ENCODE results near the gene SLC39A11.
"Not testable (repeated sequence)": the region's sequence is repeated elsewhere in the genome, so short reads cannot be mapped to it uniquely, and the experiment has no call there.

The SLC39A11 gene

DNA sequence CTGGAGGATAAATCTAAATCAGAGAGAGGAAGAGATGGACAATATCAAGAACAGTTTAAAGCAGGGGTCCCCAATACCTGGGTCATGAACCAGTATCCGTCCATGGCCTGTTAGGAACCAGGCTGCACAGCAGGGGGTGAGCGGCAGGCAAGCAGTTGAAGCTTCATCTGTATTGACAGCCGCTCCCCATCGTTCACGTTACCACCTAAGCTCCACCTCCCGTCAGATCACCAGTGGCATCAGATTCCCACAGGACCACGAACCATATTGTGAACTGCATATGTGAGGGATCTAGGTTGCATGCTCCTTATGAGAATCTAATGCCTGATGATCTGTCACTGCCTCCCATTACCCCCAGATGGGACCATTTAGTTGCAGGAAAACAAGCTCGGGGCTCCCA lies 226.5 kb downstream of the SLC39A11 start:
- DNase-seq = no peak

DNA sequence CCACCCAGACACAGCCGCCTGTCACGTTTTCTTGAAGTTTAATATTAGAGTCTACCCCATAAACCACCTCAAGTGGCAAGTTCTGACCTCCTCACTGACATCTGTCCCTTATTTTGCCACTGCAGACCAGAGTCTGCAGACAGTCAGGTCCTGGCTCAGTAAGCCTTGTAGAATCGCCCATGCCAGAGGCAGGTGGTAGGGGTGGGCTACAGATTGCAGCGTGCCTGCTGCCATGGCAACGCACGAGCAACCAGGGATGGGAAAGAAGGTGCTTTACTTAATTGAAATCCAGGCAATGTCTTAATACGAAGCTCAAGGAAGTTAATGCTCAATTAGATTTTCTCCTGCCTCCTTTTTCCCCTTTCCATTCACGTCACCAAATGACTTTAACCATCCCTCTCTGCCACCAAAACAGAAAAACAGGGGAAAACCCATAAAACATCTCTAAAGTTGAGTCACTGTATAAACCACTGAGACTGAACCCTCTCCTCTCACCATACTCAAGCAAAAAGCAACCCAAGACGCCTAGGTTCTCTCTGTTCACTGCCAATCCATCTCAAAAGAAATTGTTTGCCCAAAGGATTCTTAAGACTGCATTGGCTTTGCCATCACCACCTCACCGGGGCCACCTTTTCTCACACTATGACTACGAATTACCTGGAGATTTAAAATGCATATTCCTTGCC lies 228.8 kb downstream of the SLC39A11 start:
- DNase-seq = no peak

DNA sequence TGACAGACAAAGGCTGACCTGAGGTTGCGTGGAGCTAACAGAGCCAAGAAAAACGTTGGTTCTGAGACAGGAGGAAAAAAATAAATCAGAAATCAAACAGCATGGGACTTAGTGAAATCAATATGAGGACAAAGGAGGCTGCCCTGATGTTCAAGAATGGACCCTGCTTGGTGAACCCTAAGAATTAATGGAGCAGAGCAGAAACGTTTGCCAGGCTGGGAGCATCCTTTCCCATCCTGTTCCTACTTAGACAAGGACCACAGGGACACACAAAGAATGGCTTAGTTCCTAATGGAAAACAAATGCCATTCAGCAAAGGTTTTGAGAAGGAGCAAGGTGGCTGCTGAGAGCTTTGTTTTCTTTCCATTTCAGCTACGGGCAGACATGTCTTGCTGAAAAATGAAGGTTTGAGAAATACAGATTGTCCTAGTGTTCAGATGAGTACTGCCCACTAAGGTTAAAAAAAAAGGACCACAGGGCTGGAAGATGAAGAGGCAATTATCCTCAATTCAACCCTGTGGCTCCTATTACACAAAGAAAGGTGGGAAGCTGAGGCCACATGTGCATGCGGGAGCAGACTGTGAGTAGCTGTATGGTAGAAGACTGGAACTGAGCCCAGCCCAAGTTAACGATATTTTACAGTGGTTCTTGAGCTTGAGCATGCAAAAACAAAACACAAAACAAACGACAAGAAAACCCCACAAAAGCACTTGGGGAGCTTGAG lies 230.1 kb downstream of the SLC39A11 start:
- no peak for DNase-seq

DNA sequence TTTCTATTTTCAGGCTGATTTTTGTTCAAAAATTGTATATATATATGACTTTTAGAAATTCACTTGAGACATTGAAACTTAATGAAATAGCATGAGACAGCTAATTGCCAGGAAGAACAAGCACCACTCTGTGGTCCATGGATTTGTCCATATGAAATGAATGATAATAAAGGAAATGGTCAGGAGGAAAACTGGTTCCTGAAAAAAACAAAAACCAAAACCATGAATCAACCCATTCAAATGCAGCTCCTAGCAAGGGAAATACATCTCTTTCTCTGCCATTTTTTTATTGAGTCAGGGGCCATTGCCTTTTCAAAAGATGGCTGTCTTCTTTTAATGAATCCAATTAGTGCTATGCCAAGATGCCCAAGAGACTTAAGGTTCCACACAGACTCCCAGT lies 230.7 kb downstream of the SLC39A11 start:
- no peak for DNase-seq

DNA sequence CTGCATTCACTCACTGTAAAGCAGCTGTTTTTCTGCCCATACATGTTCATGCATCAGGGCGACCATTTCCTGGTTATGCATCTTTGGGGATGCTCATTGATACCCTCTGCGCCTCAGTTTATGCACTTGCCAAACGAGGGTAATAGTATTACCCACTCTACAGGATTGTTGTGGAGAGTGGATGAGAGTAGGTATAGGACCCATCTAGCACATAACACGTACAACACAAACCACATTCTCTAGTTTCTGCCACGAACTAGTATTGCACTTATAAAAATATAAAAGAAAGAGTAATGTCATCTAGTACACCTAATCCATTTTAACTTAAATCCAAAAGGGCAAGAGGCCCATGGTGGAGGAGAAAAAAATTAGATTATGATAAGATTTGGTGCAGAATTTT lies 231.7 kb downstream of the SLC39A11 start:
- DNase-seq = no peak

DNA sequence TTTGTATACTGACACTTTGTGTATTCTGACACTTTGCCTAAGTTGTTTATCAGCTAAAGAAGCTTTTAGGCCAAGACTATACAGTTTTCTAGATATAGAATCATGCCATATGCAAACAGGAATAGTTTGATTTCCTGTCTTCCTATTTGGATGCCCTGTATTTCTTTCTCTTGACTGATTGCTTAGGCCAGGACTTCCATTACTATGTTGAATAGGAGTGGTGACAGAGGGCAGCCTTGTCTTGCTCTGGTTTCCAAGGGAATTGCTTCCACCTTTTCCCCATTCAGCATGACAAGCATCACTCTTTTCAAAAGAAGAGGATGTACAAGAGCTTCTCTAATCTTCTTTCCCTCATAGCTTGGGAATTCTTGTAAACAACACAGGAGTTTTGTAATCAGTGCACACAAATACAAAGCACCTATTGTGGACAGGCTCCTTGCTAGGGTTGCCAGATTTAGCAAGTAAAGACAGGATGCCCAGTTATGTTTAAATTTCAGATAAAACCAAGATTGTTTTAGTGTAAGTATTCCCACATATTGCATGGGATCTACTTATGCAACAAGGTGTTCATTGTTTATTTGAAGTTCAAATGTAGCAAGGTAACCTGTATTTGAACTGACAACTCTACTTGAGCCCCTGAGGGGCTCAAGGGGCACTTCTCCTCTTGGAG lies 233.5 kb downstream of the SLC39A11 start:
- no peak for DNase-seq

DNA sequence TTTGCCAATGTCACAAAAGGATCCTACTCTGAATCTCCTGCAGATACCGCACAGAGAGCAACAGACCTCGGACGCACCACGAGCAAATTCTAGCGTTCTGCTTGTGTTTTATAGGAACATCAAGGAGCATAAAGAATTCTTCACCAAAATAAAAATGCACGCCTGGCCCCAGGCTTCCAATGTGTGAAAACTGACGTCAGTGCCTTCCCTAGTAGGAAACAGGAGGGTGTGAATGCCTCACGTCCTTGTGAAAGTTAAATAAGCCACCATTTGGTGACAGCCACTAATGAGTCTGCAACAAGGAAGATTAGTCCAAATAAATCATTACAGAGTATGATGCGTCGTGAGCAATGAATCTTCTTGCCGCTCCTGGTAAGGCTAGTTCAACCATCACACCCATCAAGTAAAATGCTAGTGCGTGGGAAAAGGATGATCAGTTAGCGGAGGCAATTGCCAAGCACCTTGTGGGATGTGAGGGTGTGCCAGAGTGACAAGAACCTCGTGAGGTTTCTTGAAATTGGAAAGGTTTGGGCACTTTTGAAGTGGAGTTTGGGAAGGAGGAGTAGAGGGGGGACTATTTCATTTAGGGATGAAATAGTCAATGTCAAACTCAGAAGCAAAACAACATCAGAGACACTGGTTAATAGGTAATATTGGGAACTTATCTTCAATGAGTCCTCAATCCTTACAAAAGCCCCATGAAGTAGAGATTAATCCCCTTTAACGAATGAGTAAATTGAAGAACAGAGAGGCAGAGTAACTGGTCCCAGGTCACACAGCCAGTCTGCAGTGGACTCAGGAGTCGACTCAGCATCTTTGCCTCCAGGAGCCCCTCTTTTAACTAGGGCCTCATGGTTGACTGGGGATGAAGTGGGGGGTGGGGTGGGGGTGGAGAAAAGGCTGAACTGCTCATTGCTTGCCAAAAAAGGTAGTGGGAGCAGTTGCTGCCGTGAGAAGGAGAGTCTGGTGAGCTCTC lies 238.8 kb downstream of the SLC39A11 start:
- DNase-seq = no peak

DNA sequence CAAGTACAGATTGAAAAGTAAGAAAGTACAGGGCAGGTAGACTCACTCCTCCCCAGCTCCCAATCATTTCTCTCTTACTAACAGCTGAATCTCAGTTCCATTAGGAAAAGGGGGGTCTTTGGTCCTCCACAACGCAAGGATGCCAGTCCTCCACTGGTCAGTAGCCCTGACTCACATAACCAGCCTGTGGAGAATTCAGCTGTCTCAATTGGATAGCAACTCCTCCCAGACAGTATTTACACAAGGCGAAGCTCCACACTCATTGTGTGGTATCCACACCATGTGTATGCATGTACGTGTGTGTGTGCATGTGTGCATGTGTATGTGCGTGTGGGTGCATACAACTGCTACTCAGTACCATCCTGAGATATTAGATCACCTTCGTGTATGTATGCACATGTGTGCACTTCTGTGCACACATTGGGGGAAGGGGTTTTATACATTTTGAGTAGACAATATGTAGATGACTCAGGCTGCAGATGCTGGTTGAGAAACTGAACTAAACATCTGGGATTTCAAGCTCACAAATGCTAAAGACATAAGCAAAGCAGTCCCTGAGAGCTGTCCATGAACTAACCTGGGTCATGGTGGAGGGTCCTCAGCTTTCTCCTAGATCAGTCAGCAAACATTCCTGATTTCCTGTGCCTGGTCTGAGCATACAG lies 240.1 kb downstream of the SLC39A11 start:
- no peak for DNase-seq

DNA sequence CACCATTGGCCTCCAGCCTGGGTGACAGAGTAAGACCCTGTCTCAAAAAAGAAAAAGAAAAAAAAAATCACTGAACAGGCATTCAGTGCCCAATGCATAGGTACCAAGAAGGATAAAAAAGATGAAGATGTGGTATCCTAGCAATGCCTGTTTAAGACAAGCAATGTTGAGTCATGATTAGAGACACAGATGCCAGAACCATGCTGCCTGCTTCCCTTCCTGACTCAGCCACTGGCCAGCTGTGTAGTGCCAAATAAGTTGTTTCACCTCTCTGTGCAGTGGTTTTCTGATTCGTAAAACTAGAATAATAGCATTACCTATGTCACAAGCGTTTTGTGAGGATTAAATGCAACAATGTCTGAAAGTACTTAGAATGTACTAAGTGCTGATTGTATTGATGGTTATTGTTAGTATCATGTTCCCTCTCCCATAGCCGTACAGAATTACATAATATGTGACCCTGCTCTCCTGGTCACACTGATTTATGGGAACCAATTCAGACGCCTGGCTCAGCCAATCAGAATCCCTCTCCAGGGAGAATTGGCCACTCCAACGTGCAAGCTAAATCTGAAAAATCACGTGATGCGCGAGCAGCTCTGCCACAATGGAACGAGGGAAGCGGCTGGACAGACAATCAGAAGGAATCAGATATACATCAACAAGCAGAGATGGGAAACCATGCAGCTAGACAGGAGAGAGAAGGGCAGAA lies 241.9 kb downstream of the SLC39A11 start:
- no peak for DNase-seq

DNA sequence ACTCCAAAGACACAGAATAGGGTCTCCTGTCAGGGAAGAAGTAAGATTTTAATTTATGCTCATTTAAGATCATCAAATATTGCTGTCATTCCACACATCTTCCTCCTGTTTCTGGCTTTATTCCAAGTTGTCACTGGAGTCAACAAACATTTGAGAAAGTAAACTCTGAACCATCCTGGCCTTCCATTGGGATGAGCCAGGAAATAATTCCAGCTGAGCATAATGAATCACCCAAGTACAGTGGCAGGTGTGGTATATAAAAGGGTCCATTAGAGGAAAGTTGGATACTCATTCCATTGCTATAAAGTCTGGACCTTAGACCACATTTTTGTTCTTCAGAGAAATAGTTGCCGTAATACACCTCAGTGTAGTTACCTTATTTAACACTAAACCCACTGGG lies 246.1 kb downstream of the SLC39A11 start:
- DNase-seq = no peak

DNA sequence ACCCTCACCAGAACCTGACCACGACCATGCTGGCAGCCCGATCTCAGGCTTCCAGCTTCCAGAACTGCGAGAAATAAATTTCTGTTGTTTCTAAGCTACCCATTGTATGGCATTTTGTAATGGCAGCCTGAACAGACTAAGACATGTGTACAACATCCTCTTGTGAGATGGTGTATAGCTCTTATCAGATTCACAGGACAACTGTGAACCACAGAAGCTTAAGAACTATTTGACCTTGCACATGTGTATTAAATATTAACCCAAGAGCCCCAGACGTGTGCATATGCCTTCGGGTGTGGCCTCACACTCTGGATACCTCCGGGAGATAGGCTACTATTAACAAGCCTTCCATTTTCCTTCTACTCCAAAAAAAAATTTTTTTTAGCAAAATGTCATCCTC lies 248.9 kb downstream of the SLC39A11 start:
- no peak for DNase-seq

DNA sequence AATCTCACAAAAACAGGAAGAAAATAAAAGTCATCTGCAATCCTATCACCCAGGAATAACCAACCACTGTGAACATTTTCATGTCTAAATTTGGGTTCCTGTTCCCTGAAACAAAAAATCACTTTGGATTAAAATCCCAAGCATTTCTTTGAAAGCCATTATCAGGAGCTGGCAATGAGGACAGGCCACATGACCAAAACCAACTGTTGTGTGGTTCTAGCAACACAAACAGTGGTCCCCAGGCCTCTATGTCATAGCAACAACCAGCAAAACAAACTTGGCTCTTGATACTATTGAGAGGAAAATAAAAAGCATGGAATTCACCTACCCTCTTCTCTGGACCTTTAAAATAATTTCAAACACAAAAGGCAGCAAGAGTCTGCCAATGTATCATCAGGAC lies 252.5 kb downstream of the SLC39A11 start:
- DNase-seq = no peak

DNA sequence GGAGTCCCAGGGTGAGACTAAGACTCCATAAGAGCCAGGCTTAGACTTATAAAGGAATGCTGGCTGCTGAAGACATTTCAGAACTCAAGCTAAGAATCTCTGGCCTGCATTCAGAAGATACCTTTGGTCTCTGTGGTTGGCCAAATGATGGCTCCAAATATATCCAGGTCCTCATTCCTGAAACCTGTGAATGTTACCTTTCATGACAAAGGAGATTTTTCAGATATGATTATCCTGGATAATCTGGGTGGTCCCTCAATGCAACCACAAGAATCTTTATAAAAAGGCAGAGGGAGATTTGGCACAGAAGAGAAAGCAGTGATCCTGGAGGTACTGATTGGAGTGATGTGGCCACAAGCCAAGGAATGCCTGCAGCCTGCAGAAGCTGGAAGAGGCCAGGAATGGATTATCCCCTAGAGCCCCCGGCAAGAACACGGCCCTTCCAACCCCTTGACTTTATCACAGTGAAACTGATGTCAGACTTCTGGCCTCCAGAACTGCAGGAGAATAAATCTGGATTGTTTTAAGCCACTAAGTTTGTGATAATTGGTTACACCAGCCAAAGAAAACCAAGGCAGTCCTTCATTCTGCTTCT lies 253.3 kb downstream of the SLC39A11 start:
- no peak for DNase-seq

DNA sequence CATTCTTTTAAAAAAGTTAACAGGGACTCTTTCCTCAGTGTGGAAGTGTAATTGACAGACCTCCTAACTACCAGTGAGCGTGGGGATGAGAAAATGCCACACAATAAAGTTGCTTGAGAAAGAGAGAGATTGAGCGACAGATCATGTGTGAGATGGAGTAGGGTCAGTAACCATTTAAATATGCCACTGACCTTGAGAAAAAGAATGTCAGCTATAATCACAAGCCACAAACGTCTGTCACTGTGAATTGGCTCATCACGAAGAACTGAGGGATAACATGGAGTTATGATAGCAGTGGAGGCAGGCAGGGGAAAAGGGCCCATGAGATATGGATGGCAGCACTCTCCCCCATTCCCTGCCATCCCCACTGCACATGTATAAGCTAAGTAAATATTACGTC lies 253.9 kb downstream of the SLC39A11 start:
- no peak for DNase-seq

DNA sequence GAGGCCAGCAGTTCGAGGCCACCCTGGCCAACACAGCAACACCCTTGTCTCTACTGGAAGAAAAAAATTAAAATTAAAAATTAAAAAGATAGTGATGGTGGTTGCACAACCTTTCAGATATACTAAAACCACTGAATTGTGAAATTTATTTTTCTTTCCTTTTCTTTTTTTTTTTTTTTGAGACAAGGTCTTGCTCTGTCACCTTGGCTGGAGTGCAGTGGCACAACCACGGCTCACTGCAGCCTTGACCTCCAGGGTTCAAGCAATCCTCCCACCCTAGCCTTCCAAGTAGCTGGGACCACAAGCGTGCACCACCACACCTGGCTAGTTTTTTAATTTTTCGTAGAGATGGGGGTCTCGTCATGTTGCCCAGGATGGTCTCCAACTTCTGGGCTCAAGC lies 254.4 kb downstream of the SLC39A11 start:
- DNase-seq = no peak

DNA sequence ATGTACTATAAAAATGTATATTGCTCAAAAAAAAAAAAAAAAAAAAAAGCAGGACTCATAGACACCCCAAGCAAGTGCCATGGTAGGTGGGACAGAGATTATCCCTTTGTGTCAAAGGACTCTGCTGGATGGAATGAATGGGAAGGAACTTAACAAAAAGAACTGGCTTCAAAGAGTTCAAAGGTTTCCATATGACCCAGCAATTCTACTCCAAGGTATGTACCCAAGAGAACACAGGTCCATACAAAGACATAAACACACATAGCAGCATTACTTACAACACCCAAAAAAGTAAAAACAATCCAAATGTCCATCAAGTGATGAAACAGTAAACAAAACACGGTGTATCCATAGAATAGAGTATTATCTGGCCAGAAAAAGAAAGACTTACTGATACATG lies 255.2 kb downstream of the SLC39A11 start:
- DNase-seq = no peak

DNA sequence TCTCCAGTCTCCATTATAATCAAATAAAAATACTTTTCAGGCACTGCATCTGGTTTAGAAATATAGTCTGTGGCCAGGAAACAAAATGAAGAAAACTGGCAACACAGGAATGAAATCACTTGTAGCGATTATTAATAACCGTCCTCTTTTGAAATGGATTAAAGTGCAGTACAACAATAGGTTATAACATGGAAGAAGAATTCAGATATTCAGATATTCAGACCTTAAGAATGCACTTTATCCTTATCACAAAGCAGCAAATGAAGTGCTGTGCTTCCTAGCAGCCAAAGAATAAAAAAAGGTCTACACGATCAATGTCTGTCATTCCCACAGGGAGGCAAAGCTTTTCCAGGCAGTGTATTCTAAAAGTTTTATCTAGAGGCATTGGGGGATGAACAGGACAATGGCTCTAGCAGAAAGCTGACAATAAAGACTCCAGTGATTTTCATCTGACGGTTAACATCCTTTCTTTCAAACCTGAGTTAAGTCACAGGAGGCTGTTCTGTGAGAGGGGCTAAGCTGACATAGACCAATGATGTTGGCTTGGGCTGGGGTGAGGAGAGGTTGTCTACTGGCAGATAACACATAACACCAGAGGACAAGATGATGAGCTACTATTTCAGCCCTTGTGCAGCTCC lies 259.2 kb downstream of the SLC39A11 start:
- no peak for DNase-seq

DNA sequence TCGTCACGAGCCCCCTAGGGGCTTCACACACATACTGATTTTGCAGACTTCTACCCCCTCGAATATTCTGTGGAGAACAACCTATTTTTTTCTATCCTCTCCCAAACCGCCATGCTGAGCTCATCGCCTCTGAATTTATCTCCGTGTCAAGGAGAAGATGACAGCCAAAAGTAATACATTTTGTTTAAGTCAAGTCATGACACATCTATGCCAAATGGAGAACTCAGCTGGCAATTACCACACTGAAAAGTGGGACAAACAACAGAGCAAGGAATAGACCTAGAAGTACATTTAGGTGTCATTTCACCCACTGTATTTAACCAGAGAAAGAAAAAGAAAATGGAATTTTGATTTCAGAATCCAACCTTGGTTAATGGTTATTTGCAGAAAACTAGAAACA lies 260.2 kb downstream of the SLC39A11 start:
- DNase-seq = no peak

DNA sequence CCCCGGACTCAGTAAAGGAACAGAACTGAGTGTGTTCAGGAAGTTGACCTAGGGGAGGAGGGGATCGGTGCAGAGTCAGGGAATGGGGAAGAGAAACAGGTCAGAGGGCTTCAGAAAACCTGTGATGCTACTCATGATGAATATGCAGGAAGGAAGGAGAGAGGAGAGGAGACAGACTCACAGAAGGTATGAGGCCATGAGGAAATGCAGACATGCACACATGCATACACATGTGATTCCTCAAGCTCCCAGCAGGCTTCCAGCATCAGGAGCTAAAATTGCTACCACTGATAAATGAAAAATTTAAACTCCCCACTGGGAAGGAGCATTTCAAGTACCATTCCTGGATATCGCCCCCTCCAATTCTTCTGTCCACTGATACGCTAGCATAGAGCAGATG lies 262.6 kb downstream of the SLC39A11 start:
- DNase-seq = no peak

DNA sequence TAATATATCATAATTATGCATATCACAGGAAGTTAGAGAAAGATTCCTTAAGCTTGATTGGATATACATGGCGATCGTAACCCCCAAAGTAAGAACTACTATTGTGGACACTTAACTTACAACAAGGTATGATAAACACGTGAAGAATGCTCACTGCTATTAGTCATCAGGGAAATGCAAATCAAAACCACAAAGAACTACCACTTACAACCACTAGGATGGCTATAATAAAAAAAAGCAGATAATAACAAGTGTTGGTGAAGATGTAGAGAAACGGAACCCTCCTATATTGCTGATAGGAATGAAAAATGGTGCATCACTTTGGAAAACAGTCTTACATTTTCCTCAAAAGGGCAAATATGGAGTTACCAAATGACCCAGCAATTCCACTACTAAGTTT lies 265.9 kb downstream of the SLC39A11 start:
- DNase-seq = no peak

DNA sequence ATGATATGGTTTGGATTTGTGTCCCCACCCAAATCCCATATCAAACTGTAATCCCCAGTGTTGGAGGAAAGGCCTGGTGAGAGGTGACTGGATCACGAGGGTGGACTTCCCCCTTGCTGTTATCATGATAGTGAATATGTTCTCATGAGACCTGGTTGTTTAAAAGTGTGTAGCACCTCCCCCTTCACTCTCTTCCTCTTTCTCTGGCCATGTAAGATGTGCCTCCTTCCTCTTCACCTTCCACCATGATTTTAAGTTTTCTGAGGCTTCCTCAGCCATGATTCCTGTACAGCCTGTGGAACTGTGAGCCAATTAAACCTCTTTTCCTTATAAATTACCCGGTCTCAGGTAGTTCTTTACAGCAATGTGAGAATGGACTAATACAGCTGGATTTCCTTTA lies 266.4 kb downstream of the SLC39A11 start:
- DNase-seq = not testable (repeated sequence)
